ENCODE measurements around the gene ZDHHC18.
"Not testable (repeated sequence)": the region's sequence is repeated elsewhere in the genome, so short reads cannot be mapped to it uniquely, and the experiment has no call there.

- not testable (repeated sequence) for TF ChIP-seq CTCF (IDR thresholded peaks at IDR 0.05; ENCODE audit: low read depth, low read length); EZH2phosphoT487 (IDR thresholded peaks at IDR 0.05; ENCODE audit: low read depth)
Observed at GRCh38 chr1:26847826-26848225, 21.3 kb downstream of the ZDHHC18 start.

Data from OCI-LY3 (cell line).